Caco-2 (cell line): Measurements from ENCODE around the gene RXRA. TPM values are rescaled to one million over a fixed set of nuclear protein-coding genes. Genes with fewer than 3 reads are reported as not detected.

ENCODE experiments used
- BruUV-seq: library from RNA; stranded (reverse); fragments of 400-500 nt; replicated peaks from 2 replicates; lab custom pipeline; 2021; lab: Mats Ljungman, UMichigan
- CTCF ChIA-PET: fragments of 300-600 bp; sonication (Branson Sonifier 250); formaldehyde crosslinking; loops from one replicate; lab custom pipeline; 2022; ENCODE audit warnings: antibody characterized with exemption; lab: Charles Lee
- POLR2A ChIA-PET: fragments of 300-600 bp; sonication (Branson Sonifier 250); formaldehyde crosslinking; loops from one replicate; lab custom pipeline; 2022; ENCODE audit warnings: antibody characterized with exemption; lab: Charles Lee
- DNase-seq, 2 experiments: peaks; one replicate each; pipeline versions ENCODE4 v3.0.0 to v3.0.0-alpha.2; 2020 to 2022
- H3K27me3 ChIP-seq: replicated peaks from 2 replicates; pipeline ENCODE4 v1.6.0; 2011; ENCODE audit warnings: low read length; ENCODE audit not compliant: control insufficient read depth, insufficient read depth
- H3K36me3 ChIP-seq: 2 replicates; pipeline ENCODE4 v1.5.1; 2011; ENCODE audit warnings: low read length; ENCODE audit not compliant: control insufficient read depth, insufficient read depth
- H3K4me1 ChIP-seq: fragments of 250-450 bp; sonication (Bioruptor Pico); 2 replicates; pipeline ENCODE4 v1.5.1; 2020; ENCODE audit warnings: mild to moderate bottlenecking
- H3K4me3 ChIP-seq: 2 replicates; pipeline ENCODE4 v1.5.1; 2011; ENCODE audit warnings: low read depth, mild to moderate bottlenecking, control low read depth, low read length
- H3K9me3 ChIP-seq: fragments of 250-450 bp; sonication (Bioruptor Pico); 2 replicates; pipeline ENCODE4 v1.5.1; 2020; ENCODE audit warnings: mild to moderate bottlenecking, moderate library complexity
- H3K27ac Mint-ChIP-seq: one replicate; pipeline ENCODE4 v1.8.0; 2022; ENCODE audit warnings: mixed read lengths; ENCODE audit not compliant: unreplicated experiment
- H3K27me3 Mint-ChIP-seq: one replicate; pipeline ENCODE4 v1.8.0; 2022; ENCODE audit warnings: mixed read lengths; ENCODE audit not compliant: insufficient read depth, unreplicated experiment
- H3K36me3 Mint-ChIP-seq: one replicate; pipeline ENCODE4 v1.8.0; 2022; ENCODE audit warnings: mild to moderate bottlenecking, mixed read lengths; ENCODE audit not compliant: insufficient read depth, unreplicated experiment
- H3K4me1 Mint-ChIP-seq: one replicate; pipeline ENCODE4 v1.8.0; 2022; ENCODE audit warnings: low read depth, mixed read lengths; ENCODE audit not compliant: unreplicated experiment
- H3K4me3 Mint-ChIP-seq: one replicate; pipeline ENCODE4 v1.8.0; 2022; ENCODE audit warnings: mild to moderate bottlenecking, moderate library complexity, mixed read lengths; ENCODE audit not compliant: unreplicated experiment
- H3K9me3 Mint-ChIP-seq: one replicate; pipeline ENCODE4 v1.8.0; 2022; ENCODE audit warnings: mixed read lengths; ENCODE audit not compliant: unreplicated experiment
- CTCF ChIP-seq, 2 experiments: fragments of 200-600 bp in 1 of 2; IDR thresholded peaks; 1 replicate in 1 of 2; 2 replicates in 1 of 2; pipeline versions ENCODE4 v1.5.1 to v1.8.0; 2011 to 2022; ENCODE audit warnings: antibody characterized with exemption in 1 of 2, control low read depth in 1 of 2, inconsistent platforms in 1 of 2, low read depth in 1 of 2, low read length in 1 of 2, mild to moderate bottlenecking in 1 of 2, moderate library complexity in 1 of 2; ENCODE audit not compliant: insufficient read depth in 1 of 2, severe bottlenecking in 1 of 2, unreplicated experiment in 1 of 2
- intact Hi-C: fragments of 100-400 bp; cut with micrococcal nuclease; formaldehyde crosslinking; loops from one replicate; pipeline ENCODE4 v1.10.0; 2022; ENCODE audit not compliant: unreplicated experiment
- total RNA-seq: library from RNA; stranded (reverse); gene quantifications from 2 replicates; pipeline ENCODE4 v1.2.3, GENCODE V29; 2022

The RXRA gene
- total RNA-seq, 1 experiment from 2014 or later: 69.1 TPM

GRCh38 chr9:134420281-134420845, 94.1 kb downstream of the RXRA start:
- TF ChIP-seq CTCF (IDR thresholded peaks at IDR 0.05; ENCODE audit: insufficient read depth in 1 of 2, low read depth in 1 of 2, low read length in 1 of 2, severe bottlenecking in 1 of 2, unreplicated experiment in 1 of 2): no peak
- H3K4me1 ChIP-seq: no peaks in the 10 kb centered on the region
- ChIA-PET CTCF (interaction anchor here (0.6 kb wide), 1 partner anchor 53 kb away, joined by 3 read pairs; no protein-coding TSS in a partner anchor), POLR2A (no interaction called here)
- Mint-ChIP-seq H3K36me3 (peaks cover 64% of the 10 kb centered on the region), H3K27me3 (no peaks in the 10 kb centered on the region), H3K4me1 (no peaks in the 10 kb centered on the region), H3K27ac (no peak overlapping the region), H3K9me3 (no peaks in the 10 kb centered on the region), H3K4me3 (no peak overlapping the region)
- peaks cover 4% of the 10 kb centered on the region; the same call in 1 of the 2 replicates for H3K36me3 ChIP-seq
- no peaks in the 10 kb centered on the region for H3K27me3 ChIP-seq
- intact Hi-C loops: no loop called here
- no peak for DNase-seq
- H3K4me3 ChIP-seq: no peak overlapping the region
- BruUV-seq: no TSS peak
- no peaks in the 10 kb centered on the region for H3K9me3 ChIP-seq

DNA sequence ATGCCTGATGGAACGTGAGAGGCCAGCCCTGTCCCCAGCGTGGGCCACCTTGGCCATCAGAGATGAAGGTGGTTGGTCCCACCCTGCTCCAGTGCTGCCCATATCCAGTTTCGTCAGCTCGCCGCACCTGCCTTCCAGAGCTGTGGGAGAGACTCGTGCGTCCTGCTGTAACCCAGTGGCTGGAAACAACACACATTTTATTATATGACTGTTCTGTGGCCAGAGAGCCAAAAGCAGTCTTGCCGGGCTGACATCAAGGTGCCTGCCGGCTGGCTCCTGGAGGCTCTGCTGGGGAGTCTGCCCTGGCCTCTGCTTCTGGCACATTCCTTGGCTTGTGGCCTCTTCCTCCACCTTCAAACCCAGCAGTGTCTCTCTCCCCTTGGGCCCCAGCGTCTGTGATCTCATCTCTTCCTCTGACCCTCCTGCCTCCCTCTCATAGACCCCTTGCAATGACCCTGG, 94.7 kb downstream of the RXRA start:
- H3K9me3 Mint-ChIP-seq: no peaks in the 10 kb centered on the region
- no peaks in the 10 kb centered on the region for H3K27me3 Mint-ChIP-seq
- peaks cover 4% of the 10 kb centered on the region; the same call in 1 of the 2 replicates for H3K36me3 ChIP-seq
- DNase-seq: no peak
- CTCF ChIA-PET: interaction anchor here (0.6 kb wide), 1 partner anchor 53 kb away, joined by 3 read pairs; no protein-coding TSS in a partner anchor
- no peaks in the 10 kb centered on the region for H3K4me1 Mint-ChIP-seq
- no peak overlapping the region for H3K4me3 Mint-ChIP-seq
- no peaks in the 10 kb centered on the region for H3K4me1 ChIP-seq
- no peak overlapping the region for H3K4me3 ChIP-seq
- TF ChIP-seq CTCF (IDR thresholded peaks at IDR 0.05; ENCODE audit: insufficient read depth in 1 of 2, low read depth in 1 of 2, low read length in 1 of 2, severe bottlenecking in 1 of 2, unreplicated experiment in 1 of 2): no peak
- no peaks in the 10 kb centered on the region for H3K9me3 ChIP-seq
- intact Hi-C loops: no loop called here
- H3K36me3 Mint-ChIP-seq: peaks cover 58% of the 10 kb centered on the region
- BruUV-seq: no TSS peak
- POLR2A ChIA-PET: no interaction called here
- no peaks in the 10 kb centered on the region for H3K27me3 ChIP-seq
- H3K27ac Mint-ChIP-seq: no peak overlapping the region

DNA sequence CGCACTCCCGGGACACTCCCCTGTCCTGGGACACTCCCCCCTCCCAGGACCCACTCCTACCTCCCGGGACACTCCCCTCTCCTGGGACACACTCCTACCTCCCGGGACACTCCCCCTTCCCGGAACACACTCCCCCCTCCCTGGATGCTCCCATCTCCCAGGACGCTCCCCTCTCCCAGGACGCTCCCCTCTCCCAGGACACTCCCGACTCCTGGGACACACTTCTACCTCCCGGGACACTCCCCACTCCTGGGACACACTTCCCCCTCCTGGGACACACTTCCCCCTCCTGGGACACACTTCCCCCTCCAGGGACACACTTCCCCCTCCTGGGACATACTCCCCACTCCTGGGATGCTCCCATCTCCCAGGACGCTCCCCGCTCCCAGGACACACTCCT, 95.6 kb downstream of the RXRA start:
- POLR2A ChIA-PET: no interaction called here
- no peak for TF ChIP-seq CTCF (IDR thresholded peaks at IDR 0.05; ENCODE audit: insufficient read depth in 1 of 2, low read depth in 1 of 2, low read length in 1 of 2, severe bottlenecking in 1 of 2, unreplicated experiment in 1 of 2)
- H3K4me1 Mint-ChIP-seq: no peaks in the 10 kb centered on the region
- H3K27ac Mint-ChIP-seq: no peak overlapping the region
- no peak for DNase-seq
- Histone ChIP-seq H3K4me1 (no peaks in the 10 kb centered on the region), H3K9me3 (no peaks in the 10 kb centered on the region), H3K27me3 (no peaks in the 10 kb centered on the region), H3K4me3 (no peak overlapping the region), H3K36me3 (peaks cover 4% of the 10 kb centered on the region; the same call in 1 of the 2 replicates)
- no peaks in the 10 kb centered on the region for H3K27me3 Mint-ChIP-seq
- CTCF ChIA-PET: no interaction called here
- H3K9me3 Mint-ChIP-seq: no peaks in the 10 kb centered on the region
- peaks cover 52% of the 10 kb centered on the region for H3K36me3 Mint-ChIP-seq
- H3K4me3 Mint-ChIP-seq: no peak overlapping the region
- intact Hi-C loops: no loop called here
- BruUV-seq: no TSS peak
